Tibial nerve (tissue), 4 donors: ENCODE measurements around the gene PHAF1. TPM values are rescaled to one million over a fixed set of nuclear protein-coding genes. Genes with fewer than 3 reads are reported as not detected.
A peak's percentile ranks its signal among the peaks of the same experiment; 100 is the strongest.

Experiments used
- DNase-seq, 2 donors: peaks; one replicate each; pipeline ENCODE4 v3.0.0-alpha.2; 2019; ENCODE audit warnings: low spot score in 2 of 2
- H3K27ac ChIP-seq, 4 donors: fragments of 200-600 bp; sonication (generic) in 3 of 4; one replicate each; pipeline ENCODE4 v1.5.1; 2017 to 2019; ENCODE audit warnings: mild to moderate bottlenecking in 1 of 4
- H3K27me3 ChIP-seq, 2 donors: fragments of 200-600 bp; sonication (generic) in 1 of 2; one replicate each; pipeline versions ENCODE4 v1.5.1 to v1.6.0; 2017 to 2019
- H3K36me3 ChIP-seq, 3 donors: fragments of 200-600 bp; sonication (generic); one replicate each; pipeline ENCODE4 v1.5.1; 2018 to 2019
- H3K4me1 ChIP-seq, 4 donors: fragments of 200-600 bp; sonication (generic) in 3 of 4; one replicate each; pipeline ENCODE4 v1.5.1; 2017 to 2019
- H3K4me3 ChIP-seq, 4 donors: fragments of 200-600 bp; sonication (generic) in 3 of 4; one replicate each; pipeline ENCODE4 v1.5.1; 2017 to 2019; ENCODE audit warnings: mild to moderate bottlenecking in 1 of 4, moderate library complexity in 1 of 4
- H3K9me3 ChIP-seq, 4 donors: fragments of 200-600 bp; sonication (generic) in 3 of 4; one replicate each; pipeline ENCODE4 v1.5.1; 2017 to 2019
- EP300 ChIP-seq, 2 donors: sonication (generic); formaldehyde crosslinking; IDR thresholded peaks; one replicate each; pipeline ENCODE4 v1.6.1; 2017; ENCODE audit warnings: antibody characterized with exemption in 2 of 2, mild to moderate bottlenecking in 1 of 2
- POLR2A ChIP-seq, 2 donors: fragments of 450-650 bp; IDR thresholded peaks; one replicate each; pipeline ENCODE4 v1.6.1; 2017; ENCODE audit warnings: antibody characterized with exemption in 2 of 2, mild to moderate bottlenecking in 2 of 2, moderate library complexity in 2 of 2
- WGBS, 2 donors: methylation state at CpG; one replicate each; pipeline ENCODE4 v1.1.5; 2018; 5-methylcytosine and 5-hydroxymethylcytosine counted together
- total RNA-seq, 4 donors: library from RNA; depleted of rRNA; stranded (reverse); fragments of >200 nt; gene quantifications; one replicate each; pipeline ENCODE4 v1.1.0, GENCODE V29; 2016
- TF ChIP-seq, protein P1 (sequence below), 5 experiments: fragments of 200-600 bp in 3 of 5; fragments of 450-650 bp in 2 of 5; sonication (generic) in 3 of 5; IDR thresholded peaks; one replicate each; pipeline ENCODE4 v1.5.1; 2016 to 2019; ENCODE audit warnings: antibody characterized with exemption in 5 of 5, mild to moderate bottlenecking in 3 of 5, moderate library complexity in 2 of 5

The PHAF1 gene
- total RNA-seq, 4 donors from 2014 or later = 22.2 to 34.5 (median 28.1) TPM

DNA sequence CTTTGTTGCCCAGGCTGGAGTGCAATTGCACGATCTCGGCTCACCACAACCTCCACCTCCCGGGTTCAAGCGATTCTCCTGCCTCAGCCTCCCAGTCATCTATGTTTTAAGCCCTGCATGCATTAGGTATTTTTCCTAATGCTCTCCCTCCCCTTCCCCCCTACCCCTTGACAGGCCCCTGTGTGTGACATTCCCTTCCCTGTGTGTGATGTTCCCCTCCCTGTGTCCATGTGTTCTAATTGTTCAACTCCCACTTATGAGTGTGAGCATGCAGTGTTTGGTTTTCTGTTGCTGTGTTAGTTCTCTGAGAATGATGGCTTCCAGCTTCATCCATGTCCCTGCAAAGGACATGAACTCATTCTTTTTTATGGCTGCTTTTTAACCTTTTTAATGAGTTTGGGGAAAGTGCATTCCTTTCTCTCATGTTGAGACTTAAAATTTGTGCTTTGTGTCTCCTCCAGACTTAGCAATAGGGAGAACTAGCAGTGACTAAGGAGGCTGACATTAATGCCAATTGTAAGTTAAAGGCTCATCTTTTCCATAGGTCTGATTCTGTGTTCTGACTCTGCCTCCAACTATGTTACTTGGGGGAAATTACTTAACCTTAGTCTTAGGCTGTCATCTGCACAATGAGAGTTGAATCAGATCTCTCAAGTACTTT lies 17.7 kb upstream of the PHAF1 start:
- Histone ChIP-seq H3K9me3 (no peaks in the 10 kb centered on the region), H3K36me3 (peaks cover 0 to 3% (median 0%) of the 10 kb centered on the region in 3 donors), H3K27me3 (no peaks in the 10 kb centered on the region), H3K4me3 (no peak overlapping the region), H3K27ac (no peak overlapping the region), H3K4me1 (peaks cover 0 to 46% (median 11%) of the 10 kb centered on the region in 4 donors)
- TF ChIP-seq EP300 (IDR thresholded peaks at IDR 0.05) (no peak), POLR2A (IDR thresholded peaks at IDR 0.05) (no peak)
- TF ChIP-seq, protein P1, sequence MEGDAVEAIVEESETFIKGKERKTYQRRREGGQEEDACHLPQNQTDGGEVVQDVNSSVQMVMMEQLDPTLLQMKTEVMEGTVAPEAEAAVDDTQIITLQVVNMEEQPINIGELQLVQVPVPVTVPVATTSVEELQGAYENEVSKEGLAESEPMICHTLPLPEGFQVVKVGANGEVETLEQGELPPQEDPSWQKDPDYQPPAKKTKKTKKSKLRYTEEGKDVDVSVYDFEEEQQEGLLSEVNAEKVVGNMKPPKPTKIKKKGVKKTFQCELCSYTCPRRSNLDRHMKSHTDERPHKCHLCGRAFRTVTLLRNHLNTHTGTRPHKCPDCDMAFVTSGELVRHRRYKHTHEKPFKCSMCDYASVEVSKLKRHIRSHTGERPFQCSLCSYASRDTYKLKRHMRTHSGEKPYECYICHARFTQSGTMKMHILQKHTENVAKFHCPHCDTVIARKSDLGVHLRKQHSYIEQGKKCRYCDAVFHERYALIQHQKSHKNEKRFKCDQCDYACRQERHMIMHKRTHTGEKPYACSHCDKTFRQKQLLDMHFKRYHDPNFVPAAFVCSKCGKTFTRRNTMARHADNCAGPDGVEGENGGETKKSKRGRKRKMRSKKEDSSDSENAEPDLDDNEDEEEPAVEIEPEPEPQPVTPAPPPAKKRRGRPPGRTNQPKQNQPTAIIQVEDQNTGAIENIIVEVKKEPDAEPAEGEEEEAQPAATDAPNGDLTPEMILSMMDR (IDR thresholded peaks at IDR 0.05) = no peak
- no peak for DNase-seq
- 77 to 90% methylated on average over 4 of the region's 4 CpGs for WGBS, 2 donors

DNA sequence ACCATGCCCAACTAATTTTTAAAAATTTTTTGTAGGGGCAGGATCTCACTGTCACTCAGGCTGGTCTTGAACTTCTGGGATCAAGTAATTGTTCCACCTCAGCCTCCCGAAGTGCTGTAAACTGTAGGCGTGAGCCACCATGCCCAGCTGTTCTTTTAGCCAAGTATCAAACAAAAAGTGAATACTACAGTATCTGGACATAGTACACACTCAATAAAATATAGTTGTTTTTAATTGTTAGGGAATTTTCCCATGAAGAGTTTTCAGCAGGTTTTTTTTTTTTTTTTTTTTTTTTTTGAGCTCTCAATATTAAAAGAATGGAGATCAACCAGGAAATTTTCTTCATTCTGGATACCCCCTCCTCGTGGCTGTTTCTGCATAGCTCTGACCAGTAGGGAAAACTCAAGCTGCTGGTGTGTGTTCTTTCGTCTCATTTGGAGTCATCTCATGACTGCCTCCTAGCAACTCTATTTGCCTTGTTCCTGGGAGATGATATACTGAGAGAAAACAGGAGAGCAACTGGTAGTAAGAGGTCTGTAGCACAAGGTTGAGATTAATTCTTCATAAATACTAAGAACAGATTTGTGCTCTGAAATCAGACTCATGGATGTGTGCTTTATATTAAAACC lies 16.5 kb upstream of the PHAF1 start:
- no peaks in the 10 kb centered on the region for H3K9me3 ChIP-seq
- whole genome bisulfite sequencing, 2 donors = 86 to 93% methylated on average over 4 of the region's 4 CpGs
- no peak for DNase-seq
- peaks cover 0 to 3% (median 0%) of the 10 kb centered on the region in 3 donors for H3K36me3 ChIP-seq
- no peak overlapping the region for H3K4me3 ChIP-seq
- H3K27me3 ChIP-seq = no peaks in the 10 kb centered on the region
- peaks cover 0 to 41% (median 11%) of the 10 kb centered on the region in 4 donors for H3K4me1 ChIP-seq
- TF ChIP-seq POLR2A (IDR thresholded peaks at IDR 0.05) (no peak), EP300 (IDR thresholded peaks at IDR 0.05) (no peak)
- TF ChIP-seq, protein P1 (IDR thresholded peaks at IDR 0.05) = no peak
- no peak overlapping the region for H3K27ac ChIP-seq

DNA sequence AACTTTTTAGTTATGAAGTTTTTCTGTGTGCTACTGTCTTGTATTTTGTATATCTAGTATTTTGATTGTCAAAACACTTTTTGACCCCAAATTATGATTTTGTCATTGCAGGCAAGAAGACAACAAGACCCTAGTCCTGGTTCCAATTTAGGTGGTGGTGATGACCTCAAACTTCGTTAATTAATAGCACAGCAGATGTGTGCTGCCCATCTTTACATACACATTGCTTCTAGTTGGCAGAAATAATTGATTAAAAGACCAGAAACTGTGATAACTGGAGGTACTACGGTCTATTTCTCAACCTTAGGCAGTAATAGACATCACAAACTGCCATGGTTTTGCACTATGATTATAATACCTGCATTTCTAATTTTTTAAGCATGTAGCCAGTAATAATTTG lies 11.1 kb upstream of the PHAF1 start:
- Histone ChIP-seq H3K9me3 (no peaks in the 10 kb centered on the region), H3K4me1 (peaks cover 0 to 3% (median 0%) of the 10 kb centered on the region in 4 donors), H3K27me3 (no peaks in the 10 kb centered on the region), H3K4me3 (no peak overlapping the region), H3K36me3 (peaks cover 0 to 6% (median 0%) of the 10 kb centered on the region in 3 donors), H3K27ac (no peak overlapping the region)
- TF ChIP-seq POLR2A (IDR thresholded peaks at IDR 0.05) (no peak), EP300 (IDR thresholded peaks at IDR 0.05) (no peak)
- 88 to 96% methylated on average over 2 of the region's 2 CpGs for WGBS, 2 donors
- no peak for DNase-seq

DNA sequence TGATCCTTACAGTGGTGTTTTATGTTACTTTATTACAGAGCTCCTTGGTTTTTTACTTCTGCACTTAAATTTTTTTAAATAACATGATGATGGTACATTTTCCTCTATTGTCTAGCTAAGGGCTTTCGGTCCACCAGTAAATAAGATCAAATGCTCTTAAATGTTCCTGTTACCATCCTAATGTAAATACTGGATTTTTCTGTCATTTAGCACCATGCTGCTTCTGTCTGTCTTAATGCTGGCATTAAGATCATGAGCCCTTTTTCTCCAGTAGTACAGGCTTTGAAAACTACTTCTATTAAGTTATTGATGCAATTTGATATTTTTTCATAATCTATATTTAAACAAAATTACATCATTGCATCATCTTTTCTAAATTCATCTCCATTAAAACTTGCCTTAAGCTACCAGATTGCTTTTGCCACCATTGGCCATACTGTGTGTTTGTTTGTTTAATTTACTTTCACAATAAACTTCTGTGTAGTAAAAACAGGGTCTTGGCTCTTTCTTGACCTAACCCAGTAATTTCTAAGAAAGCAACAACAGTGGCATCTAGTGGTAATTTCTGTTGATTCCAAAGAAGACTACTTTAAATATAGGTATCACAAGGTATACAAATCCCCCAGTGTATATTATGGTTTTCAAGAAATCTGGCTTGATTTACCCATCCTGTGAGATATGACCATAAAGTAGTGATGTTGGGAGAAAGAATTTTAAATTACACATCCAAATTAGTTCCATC lies 9.0 kb upstream of the PHAF1 start:
- no peak overlapping the region for H3K27ac ChIP-seq
- DNase-seq = no peak
- no peak overlapping the region for H3K4me3 ChIP-seq
- 89 to 97% methylated on average over 1 of the region's 1 CpG for WGBS, 2 donors
- peaks cover 0 to 6% (median 0%) of the 10 kb centered on the region in 3 donors for H3K36me3 ChIP-seq
- H3K4me1 ChIP-seq = peaks cover 0 to 23% (median 0%) of the 10 kb centered on the region in 4 donors
- H3K9me3 ChIP-seq = no peaks in the 10 kb centered on the region
- no peaks in the 10 kb centered on the region for H3K27me3 ChIP-seq
- TF ChIP-seq, protein P1 (IDR thresholded peaks at IDR 0.05) = peak in 1 of 5 experiments; percentile 38
- no peak for TF ChIP-seq EP300 (IDR thresholded peaks at IDR 0.05)

DNA sequence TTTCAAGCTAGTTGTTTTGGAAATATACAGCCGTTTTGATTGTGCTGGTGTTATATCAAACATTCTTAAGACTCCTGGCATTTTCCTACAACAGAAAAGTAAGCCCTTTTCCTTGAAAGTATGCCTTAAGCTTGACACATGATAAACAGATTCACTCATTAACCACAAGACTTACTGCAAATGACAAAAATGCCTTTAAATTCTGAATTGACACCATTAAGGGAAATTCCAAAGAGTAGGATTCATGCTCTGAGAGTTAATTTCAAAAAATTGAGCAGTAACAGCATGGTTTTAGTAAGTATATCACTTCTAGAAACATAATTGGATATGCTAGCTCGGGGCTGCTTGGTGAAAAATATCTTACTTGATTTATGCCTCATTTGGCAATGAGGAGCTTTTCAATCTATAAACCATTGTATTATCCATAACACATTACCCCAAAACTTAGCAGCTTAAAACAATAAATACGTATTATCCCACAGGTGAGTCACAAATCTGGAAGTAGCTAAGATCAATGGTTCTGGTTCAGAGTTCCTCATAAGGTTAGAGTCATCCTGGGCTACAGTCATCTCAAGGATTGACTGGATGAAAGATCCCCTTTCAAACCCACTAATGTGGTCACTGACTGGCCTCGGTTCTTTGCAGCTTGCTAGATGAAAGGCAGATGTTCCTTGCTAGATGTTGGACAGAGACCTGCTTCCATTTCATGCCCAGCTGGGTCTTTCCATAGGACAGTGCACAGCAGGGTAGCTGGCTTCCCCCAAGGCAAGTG lies 8.2 kb upstream of the PHAF1 start:
- peaks cover 0 to 6% (median 0%) of the 10 kb centered on the region in 3 donors for H3K36me3 ChIP-seq
- DNase-seq = no peak
- WGBS, 2 donors = 79% methylated on average over 4 of the region's 4 CpGs
- TF ChIP-seq POLR2A (IDR thresholded peaks at IDR 0.05) = no peak
- no peak overlapping the region for H3K27ac ChIP-seq
- no peak overlapping the region for H3K4me3 ChIP-seq
- peaks cover 0 to 28% (median 0%) of the 10 kb centered on the region in 4 donors for H3K4me1 ChIP-seq
- H3K27me3 ChIP-seq = no peaks in the 10 kb centered on the region
- H3K9me3 ChIP-seq = no peaks in the 10 kb centered on the region
